ENCODE data around the gene SKI.
"Not testable (repeated sequence)": the region's sequence is repeated elsewhere in the genome, so short reads cannot be mapped to it uniquely, and the experiment has no call there.

The SKI gene

GRCh38 chr1:2248854-2249558 lies 20.9 kb downstream of the SKI start:
- DNase-seq = no peak

- DNase-seq = no peak
Measured at GRCh38 chr1:2249559-2249906, 21.4 kb downstream of the SKI start.

- no peak for DNase-seq
Measured at GRCh38 chr1:2250721-2251281, 22.7 kb downstream of the SKI start.

- no peak for DNase-seq
Measured at GRCh38 chr1:2251363-2251762, 23.2 kb downstream of the SKI start.

GRCh38 chr1:2251786-2252185 lies 23.7 kb downstream of the SKI start:
- no peak for DNase-seq

- no peak for DNase-seq
Measured at GRCh38 chr1:2252423-2252822, 24.3 kb downstream of the SKI start.

- no peak for DNase-seq
Measured at GRCh38 chr1:2253036-2253796, 25.1 kb downstream of the SKI start.

- DNase-seq = no peak
Measured at GRCh38 chr1:2253797-2254480, 25.8 kb downstream of the SKI start.

- DNase-seq = no peak
Measured at GRCh38 chr1:2255047-2255419, 26.9 kb downstream of the SKI start.

GRCh38 chr1:2255420-2256369 lies 27.6 kb downstream of the SKI start:
- DNase-seq = no peak

- DNase-seq = no peak
Measured at GRCh38 chr1:2256435-2257244, 28.5 kb downstream of the SKI start.

GRCh38 chr1:2257245-2257627 lies 29.1 kb downstream of the SKI start:
- DNase-seq = no peak

- DNase-seq = no peak
Measured at GRCh38 chr1:2258122-2258681, 30.1 kb downstream of the SKI start.

GRCh38 chr1:2258996-2259395 lies 30.9 kb downstream of the SKI start:
- DNase-seq = no peak

- no peak for DNase-seq
Measured at GRCh38 chr1:2259668-2260402, 31.7 kb downstream of the SKI start.

- not testable (repeated sequence) for DNase-seq
Measured at GRCh38 chr1:2260470-2260869, 32.4 kb downstream of the SKI start.

- no peak for DNase-seq
Measured at GRCh38 chr1:2260917-2261316, 32.8 kb downstream of the SKI start.

GRCh38 chr1:2261476-2262395 lies 33.6 kb downstream of the SKI start:
- DNase-seq = not testable (repeated sequence)

GRCh38 chr1:2266301-2266975 lies 38.3 kb downstream of the SKI start:
- no peak for DNase-seq
